Activated CD4-positive, alpha-beta T cell treated with anti-CD3 and anti-CD28 coated beads, Interleukin-2, amount 10 ng/mL, durations not matched to agents 7 days and 5 days (primary cell): ENCODE results near the gene SLC35F5. TPM values are rescaled to one million over a fixed set of nuclear protein-coding genes. Genes with fewer than 3 reads are reported as not detected.
A peak's percentile ranks its signal among the peaks of the same experiment; 100 is the strongest.
"Not testable (repeated sequence)": the region's sequence is repeated elsewhere in the genome, so short reads cannot be mapped to it uniquely, and the experiment has no call there.

Experiments used
- CTCF ChIA-PET: fragments of 350-600 bp; sonication (Branson Sonifier 250); formaldehyde crosslinking; loops from one replicate; lab custom pipeline; 2021; ENCODE audit warnings: antibody characterized with exemption; lab: Charles Lee
- POLR2A ChIA-PET: fragments of 350-600 bp; sonication (Branson Sonifier 250); formaldehyde crosslinking; loops from one replicate; lab custom pipeline; 2021; ENCODE audit warnings: antibody characterized with exemption; lab: Charles Lee
- DNase-seq: peaks from one replicate; pipeline ENCODE4 v3.0.0-alpha.2; 2020
- H3K27ac Mint-ChIP-seq: one replicate; pipeline ENCODE4 v1.8.0; 2021; ENCODE audit warnings: mild to moderate bottlenecking, moderate library complexity, mixed read lengths
- H3K27me3 Mint-ChIP-seq: one replicate; pipeline ENCODE4 v1.8.0; 2021; ENCODE audit warnings: mixed read lengths
- H3K36me3 Mint-ChIP-seq: one replicate; pipeline ENCODE4 v1.8.0; 2021; ENCODE audit warnings: low read depth, mixed read lengths
- H3K4me1 Mint-ChIP-seq: one replicate; pipeline ENCODE4 v1.8.0; 2021; ENCODE audit warnings: mixed read lengths
- H3K4me3 Mint-ChIP-seq: one replicate; pipeline ENCODE4 v1.8.0; 2021; ENCODE audit warnings: mild to moderate bottlenecking, moderate library complexity, mixed read lengths
- H3K9me3 Mint-ChIP-seq: one replicate; pipeline ENCODE4 v1.8.0; 2021; ENCODE audit warnings: mixed read lengths
- total RNA-seq, 2 experiments: library from RNA; stranded (reverse); gene quantifications; one replicate each; pipeline ENCODE4 v1.2.3, GENCODE V29; 2021

SLC35F5 gene
- total RNA-seq, 2 experiments from 2014 or later, result 15.0 to 18.0 TPM

GRCh38 chr2:113703386-113704299, 52.8 kb downstream of the SLC35F5 start:
- Mint-ChIP-seq H3K4me1 (peaks cover 19% of the 10 kb centered on the region), H3K27me3 (no peaks in the 10 kb centered on the region), H3K36me3 (no peaks in the 10 kb centered on the region), H3K27ac (no peak overlapping the region), H3K4me3 (no peak overlapping the region), H3K9me3 (no peaks in the 10 kb centered on the region)
- CTCF ChIA-PET, result interaction anchor here (0.6 to 1.1 kb wide), 3 partner anchors 14 to 208 kb away, joined by 3 read pairs; no protein-coding TSS in a partner anchor
- no peak for DNase-seq
- POLR2A ChIA-PET, result no interaction called here

DNA sequence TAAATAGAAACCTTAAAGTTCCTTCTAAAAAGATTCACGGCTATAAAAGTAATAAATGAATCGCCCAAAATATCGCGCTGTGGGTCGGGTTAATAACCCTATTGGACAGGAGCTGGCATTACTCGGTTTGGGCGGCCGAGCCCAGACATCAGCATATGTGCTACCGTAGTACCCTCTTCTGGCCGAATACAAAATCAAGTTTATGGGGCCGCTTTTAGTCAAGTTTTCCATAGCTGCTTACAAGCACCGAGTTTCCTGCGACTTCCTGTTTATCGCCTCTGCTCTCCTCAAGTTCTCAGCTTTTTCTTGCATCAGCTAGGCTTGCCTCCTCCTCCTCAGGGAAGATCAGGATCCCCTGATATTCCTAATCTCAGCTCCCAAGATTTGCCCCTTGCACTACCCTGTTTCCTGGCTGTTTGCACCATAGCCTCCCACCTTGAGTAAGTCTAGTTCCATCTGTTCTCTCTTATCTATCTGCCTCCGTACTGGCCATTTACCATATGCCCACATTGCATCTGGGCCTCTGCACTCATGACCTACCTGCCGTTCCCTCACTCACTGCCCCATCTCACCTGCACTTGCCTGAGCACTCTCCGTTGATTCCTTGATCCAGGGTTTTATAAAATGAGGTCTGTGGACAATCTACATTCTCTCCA, 56.1 kb downstream of the SLC35F5 start:
- peak overlapping the region; percentile 38 for H3K4me3 Mint-ChIP-seq
- POLR2A ChIA-PET, result no interaction called here

GRCh38 chr2:113698892-113699447, 57.5 kb downstream of the SLC35F5 start:
- ChIA-PET POLR2A (no interaction called here), CTCF (interaction anchor here (1.3 to 4.2 kb wide), 2 partner anchors 95 to 179 kb away, joined by 3 to 23 read pairs; no protein-coding TSS in a partner anchor)
- Mint-ChIP-seq H3K27ac (peak overlapping the region; percentile 76), H3K36me3 (peaks cover 5% of the 10 kb centered on the region), H3K4me3 (peak overlapping the region; percentile 8), H3K9me3 (peaks cover 4% of the 10 kb centered on the region), H3K27me3 (no peaks in the 10 kb centered on the region), H3K4me1 (peaks cover 33% of the 10 kb centered on the region)
- DNase-seq, result no peak

More for the DNA sequence above, 56.1 kb downstream of the SLC35F5 start:
- peak; percentile 62 for DNase-seq
- Mint-ChIP-seq H3K9me3 (no peaks in the 10 kb centered on the region), H3K27ac (peak overlapping the region; percentile 14), H3K4me1 (peaks cover 22% of the 10 kb centered on the region), H3K36me3 (no peaks in the 10 kb centered on the region), H3K27me3 (no peaks in the 10 kb centered on the region)
- CTCF ChIA-PET, result interaction anchor here (0.9 to 4.2 kb wide), 10 partner anchors 9 to 193 kb away, joined by 3 to 23 read pairs (median 4); no protein-coding TSS in a partner anchor

GRCh38 chr2:113698251-113698650, 58.2 kb downstream of the SLC35F5 start:
- DNase-seq, H3K27me3 Mint-ChIP-seq, H3K9me3 Mint-ChIP-seq, H3K36me3 Mint-ChIP-seq, POLR2A ChIA-PET, H3K4me3 Mint-ChIP-seq: not testable (repeated sequence)
- Mint-ChIP-seq H3K4me1 (peaks cover 40% of the 10 kb centered on the region), H3K27ac (peak overlapping the region; percentile 74)
- CTCF ChIA-PET, result interaction anchor here (0.9 kb wide), 1 partner anchor 94 kb away, joined by 3 read pairs; no protein-coding TSS in a partner anchor

GRCh38 chr2:113697516-113697915, 58.9 kb downstream of the SLC35F5 start:
- CTCF ChIA-PET, result interaction anchor here (0.9 kb wide), 1 partner anchor 93 kb away, joined by 3 read pairs; no protein-coding TSS in a partner anchor
- Mint-ChIP-seq H3K9me3 (peaks cover 5% of the 10 kb centered on the region), H3K27ac (no peak overlapping the region), H3K27me3 (no peaks in the 10 kb centered on the region), H3K4me1 (peaks cover 48% of the 10 kb centered on the region), H3K4me3 (no peak overlapping the region), H3K36me3 (peaks cover 8% of the 10 kb centered on the region)
- POLR2A ChIA-PET, result no interaction called here
- DNase-seq, result no peak

DNA sequence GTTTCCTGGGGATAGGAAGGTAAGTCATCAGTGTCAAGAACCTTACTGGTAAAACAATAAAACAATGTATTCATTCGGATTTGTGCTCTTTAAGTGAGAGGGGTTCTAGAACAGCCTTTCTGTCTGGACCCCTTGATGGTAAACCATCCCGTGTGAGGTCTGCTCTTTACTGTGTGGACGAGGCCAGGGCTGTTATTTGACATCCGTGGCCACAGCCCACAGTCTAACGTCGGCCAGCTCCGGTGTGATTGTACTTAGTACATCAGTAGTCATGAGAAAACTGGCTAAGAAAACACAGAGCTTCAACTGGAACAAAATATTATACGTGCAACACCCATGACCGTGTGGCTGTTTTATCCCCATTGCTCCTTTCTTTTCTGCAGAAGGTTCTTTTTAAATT, 62.0 kb downstream of the SLC35F5 start:
- peaks cover 46% of the 10 kb centered on the region for H3K4me1 Mint-ChIP-seq
- DNase-seq, result no peak
- H3K27me3 Mint-ChIP-seq, result peaks cover under 1% of the 10 kb centered on the region
- CTCF ChIA-PET, result interaction anchor here (0.7 to 0.9 kb wide), 2 partner anchors 10 to 17 kb away, joined by 3 to 4 read pairs; no protein-coding TSS in a partner anchor
- POLR2A ChIA-PET, result no interaction called here
- H3K4me3 Mint-ChIP-seq, result no peak overlapping the region
- H3K9me3 Mint-ChIP-seq, result peaks cover 5% of the 10 kb centered on the region
- peak overlapping the region; percentile 84 for H3K27ac Mint-ChIP-seq
- peaks cover 8% of the 10 kb centered on the region for H3K36me3 Mint-ChIP-seq

- H3K36me3 Mint-ChIP-seq, result peaks cover 8% of the 10 kb centered on the region
- peak overlapping the region; percentile 84 for H3K27ac Mint-ChIP-seq
- H3K4me3 Mint-ChIP-seq, result peak overlapping the region; percentile 25
- DNase-seq, result peak; percentile 67
- peaks cover 5% of the 10 kb centered on the region for H3K27me3 Mint-ChIP-seq
- ChIA-PET POLR2A (no interaction called here), CTCF (interaction anchor here (0.6 to 1.3 kb wide), 7 partner anchors 13 to 583 kb away, joined by 3 to 4 read pairs (median 3); no protein-coding TSS in a partner anchor)
- H3K4me1 Mint-ChIP-seq, result peaks cover 36% of the 10 kb centered on the region
- H3K9me3 Mint-ChIP-seq, result peaks cover 5% of the 10 kb centered on the region
These were observed 63.6 kb downstream of the SLC35F5 start for GRCh38 chr2:113692698-113693428.

DNA sequence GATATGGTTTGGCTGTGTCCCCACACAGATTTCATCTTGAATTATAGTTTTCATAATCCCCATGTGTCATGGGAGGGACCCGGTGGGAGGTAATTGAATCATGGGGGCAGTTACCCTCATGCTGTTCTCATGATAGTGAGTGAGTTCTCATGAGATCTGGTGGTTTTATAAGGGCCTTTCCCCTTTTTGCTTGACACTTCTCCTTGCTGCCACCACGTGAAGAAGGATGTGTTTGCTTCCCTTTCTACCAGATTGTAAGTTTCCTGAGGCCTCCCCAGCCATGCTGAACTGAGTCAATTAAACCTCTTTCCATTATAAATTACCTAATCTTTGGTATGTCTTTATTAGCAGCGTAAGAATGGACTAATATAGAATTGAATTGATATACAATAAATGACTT, 65.6 kb downstream of the SLC35F5 start:
- POLR2A ChIA-PET, H3K9me3 Mint-ChIP-seq, H3K27ac Mint-ChIP-seq, DNase-seq, H3K27me3 Mint-ChIP-seq, H3K36me3 Mint-ChIP-seq, H3K4me3 Mint-ChIP-seq: not testable (repeated sequence)
- H3K4me1 Mint-ChIP-seq, result peaks cover 35% of the 10 kb centered on the region
- CTCF ChIA-PET, result interaction anchor here (0.9 to 1.5 kb wide), 3 partner anchors 9 to 86 kb away, joined by 4 to 5 read pairs (median 4); no protein-coding TSS in a partner anchor

DNA sequence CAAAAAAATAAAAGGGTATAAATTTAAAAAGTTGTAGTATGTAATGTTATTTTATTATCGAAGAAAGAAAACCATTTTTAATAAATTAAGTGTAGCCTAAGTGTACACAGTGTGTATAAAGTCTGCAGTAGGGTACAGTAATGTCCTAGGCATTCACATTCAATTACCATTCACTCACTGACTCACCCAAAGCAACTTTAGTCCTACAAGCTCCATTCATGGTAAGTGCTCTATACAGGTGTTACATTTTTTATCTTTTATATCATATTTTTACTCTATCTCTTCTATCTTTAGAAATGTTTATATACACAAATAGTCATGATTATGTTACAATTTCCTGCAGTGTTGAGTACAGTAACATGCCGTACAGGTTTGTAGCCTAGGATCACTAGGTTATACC, 69.9 kb downstream of the SLC35F5 start:
- no peaks in the 10 kb centered on the region for H3K9me3 Mint-ChIP-seq
- no peak overlapping the region for H3K27ac Mint-ChIP-seq
- POLR2A ChIA-PET, result no interaction called here
- H3K4me1 Mint-ChIP-seq, result peaks cover 2% of the 10 kb centered on the region
- no peak for DNase-seq
- no peaks in the 10 kb centered on the region for H3K36me3 Mint-ChIP-seq
- H3K27me3 Mint-ChIP-seq, result peaks cover 5% of the 10 kb centered on the region
- CTCF ChIA-PET, result interaction anchor here (0.9 to 1.6 kb wide), 2 partner anchors 14 to 82 kb away, joined by 4 to 5 read pairs; no protein-coding TSS in a partner anchor
- no peak overlapping the region for H3K4me3 Mint-ChIP-seq

GRCh38 chr2:113685471-113685870, 71.0 kb downstream of the SLC35F5 start:
- Mint-ChIP-seq H3K4me1 (peaks cover under 1% of the 10 kb centered on the region), H3K27me3 (peaks cover 5% of the 10 kb centered on the region), H3K27ac (no peak overlapping the region), H3K4me3 (no peak overlapping the region), H3K36me3 (no peaks in the 10 kb centered on the region), H3K9me3 (no peaks in the 10 kb centered on the region)
- no peak for DNase-seq
- ChIA-PET POLR2A (no interaction called here), CTCF (interaction anchor here (0.6 to 1.6 kb wide), 3 partner anchors 15 to 81 kb away, joined by 3 to 5 read pairs (median 4); no protein-coding TSS in a partner anchor)

- H3K4me1 Mint-ChIP-seq, result no peaks in the 10 kb centered on the region
- no peak overlapping the region for H3K27ac Mint-ChIP-seq
- H3K27me3 Mint-ChIP-seq, result no peaks in the 10 kb centered on the region
- no peak for DNase-seq
- POLR2A ChIA-PET, result no interaction called here
- H3K9me3 Mint-ChIP-seq, result no peaks in the 10 kb centered on the region
- no peaks in the 10 kb centered on the region for H3K36me3 Mint-ChIP-seq
- no peak overlapping the region for H3K4me3 Mint-ChIP-seq
- CTCF ChIA-PET, result interaction anchor here (1.2 to 2.7 kb wide), 2 partner anchors 22 to 75 kb away, joined by 3 to 9 read pairs; no protein-coding TSS in a partner anchor
These were observed 77.0 kb downstream of the SLC35F5 start for GRCh38 chr2:113679457-113679856.
